Mucosa of rectum (tissue), 2 donors: ENCODE results near the gene TBC1D23.
A peak's percentile ranks its signal among the peaks of the same experiment; 100 is the strongest.
"Not testable (repeated sequence)": the region's sequence is repeated elsewhere in the genome, so short reads cannot be mapped to it uniquely, and the experiment has no call there.

Experiments used
- H3K27ac ChIP-seq, 2 donors: one replicate each; pipeline ENCODE4 v1.7.0; 2013; ENCODE audit warnings: inconsistent platforms in 2 of 2, low read depth in 2 of 2, low read length in 2 of 2
- H3K27me3 ChIP-seq, 2 donors: one replicate each; pipeline ENCODE4 v1.7.0; 2013; ENCODE audit warnings: low read length in 2 of 2; ENCODE audit not compliant: control insufficient read depth in 2 of 2, insufficient read depth in 2 of 2
- H3K36me3 ChIP-seq, 2 donors: one replicate each; pipeline ENCODE4 v1.7.0; 2013; ENCODE audit warnings: low read length in 2 of 2; ENCODE audit not compliant: control insufficient read depth in 2 of 2, insufficient read depth in 2 of 2
- H3K4me1 ChIP-seq, 2 donors: one replicate each; pipeline ENCODE4 v1.7.0; 2013; ENCODE audit warnings: low read length in 2 of 2, mild to moderate bottlenecking in 1 of 2; ENCODE audit not compliant: control insufficient read depth in 2 of 2, insufficient read depth in 2 of 2
- H3K4me3 ChIP-seq, 2 donors: one replicate each; pipeline ENCODE4 v1.7.0; 2013; ENCODE audit warnings: low read length in 2 of 2
- H3K9ac ChIP-seq, 2 donors: one replicate each; pipeline ENCODE4 v1.7.0; 2013; ENCODE audit warnings: low read length in 2 of 2, low read depth in 1 of 2, mild to moderate bottlenecking in 1 of 2
- H3K9me3 ChIP-seq, 2 donors: one replicate each; pipeline ENCODE4 v1.7.0; 2013; ENCODE audit warnings: low read length in 2 of 2; ENCODE audit not compliant: control insufficient read depth in 2 of 2
- donor health status: healthy.
- donor health status: Normal muscosa, but diverticular disease.

TBC1D23 gene

DNA sequence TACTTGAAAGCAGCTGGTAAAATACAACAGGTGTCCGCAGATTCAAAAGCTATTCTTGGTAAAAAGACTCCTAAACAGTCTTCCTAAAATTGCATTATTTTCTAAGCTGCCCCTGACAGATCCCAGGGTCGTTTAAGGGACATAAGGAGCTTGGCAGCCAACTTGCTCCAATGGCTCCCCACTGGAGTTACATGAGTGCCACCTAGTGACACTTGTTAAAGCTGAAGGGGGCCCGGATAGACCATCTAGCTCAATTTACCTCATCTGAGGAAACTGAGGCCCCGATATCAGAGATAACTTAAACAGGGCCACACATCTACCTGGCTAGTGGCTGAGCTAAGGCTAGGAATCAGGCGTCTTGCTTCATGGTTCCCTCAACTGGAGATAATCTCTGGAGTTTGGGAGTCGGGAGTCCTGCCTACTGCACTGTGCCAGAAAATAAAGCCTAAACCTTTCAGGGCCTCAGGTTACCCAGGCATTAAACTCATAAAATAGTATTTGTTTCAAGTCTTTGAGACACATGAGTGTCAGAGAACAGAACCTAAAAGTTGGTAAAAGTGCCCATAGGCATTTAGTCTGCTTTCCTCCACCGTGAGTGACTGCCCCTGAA is 6.5 kb upstream of the TBC1D23 start:
- no peaks in the 10 kb centered on the region for H3K36me3 ChIP-seq
- H3K27ac ChIP-seq: no peak overlapping the region
- H3K9me3 ChIP-seq: no peaks in the 10 kb centered on the region
- no peak overlapping the region for H3K4me3 ChIP-seq
- no peaks in the 10 kb centered on the region for H3K4me1 ChIP-seq
- no peak overlapping the region for H3K9ac ChIP-seq
- no peaks in the 10 kb centered on the region for H3K27me3 ChIP-seq

DNA sequence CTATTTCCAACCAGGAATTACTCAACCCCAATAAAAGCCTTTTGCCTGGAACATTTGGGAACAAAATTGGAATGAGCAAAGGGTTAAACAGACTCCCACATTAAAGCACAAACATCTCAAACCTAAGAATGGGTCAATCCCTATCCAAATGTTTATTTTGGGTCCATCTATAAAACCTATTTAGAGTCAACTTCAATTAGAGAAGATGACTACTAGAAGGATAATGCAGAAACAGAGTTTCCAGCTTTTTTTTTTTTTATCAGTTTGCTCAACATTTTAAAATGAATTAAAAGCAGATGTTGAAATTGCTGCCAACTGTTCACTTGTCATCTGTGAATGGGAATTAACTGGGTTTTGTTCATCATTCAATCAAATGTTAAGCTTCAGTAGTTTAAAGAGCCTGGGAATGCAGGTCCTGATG is 4.1 kb upstream of the TBC1D23 start:
- no peaks in the 10 kb centered on the region for H3K27me3 ChIP-seq
- no peak overlapping the region for H3K9ac ChIP-seq
- no peak overlapping the region for H3K4me3 ChIP-seq
- H3K27ac ChIP-seq: no peak overlapping the region
- no peaks in the 10 kb centered on the region for H3K36me3 ChIP-seq
- no peaks in the 10 kb centered on the region for H3K9me3 ChIP-seq
- H3K4me1 ChIP-seq: peaks cover 6% of the 10 kb centered on the region in 2 donors

DNA sequence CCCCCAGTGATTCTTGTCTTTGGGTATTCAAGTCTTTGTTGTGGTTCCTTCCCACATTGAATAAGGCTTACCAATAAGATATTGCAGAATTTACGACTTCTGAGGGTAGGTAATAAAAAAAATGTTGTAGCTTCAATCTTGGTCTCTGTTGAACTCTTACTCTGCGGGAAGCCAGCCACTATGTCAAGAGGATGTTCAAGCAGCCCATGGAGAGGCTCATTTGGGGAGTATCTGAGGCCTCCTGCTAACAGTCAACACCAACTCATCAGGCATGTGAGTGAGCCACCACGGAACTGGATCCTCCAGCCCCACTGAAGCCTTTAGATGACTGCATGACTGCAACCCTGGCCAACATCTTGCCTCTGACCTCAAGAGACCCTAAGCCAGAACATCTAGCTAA is 3.2 kb upstream of the TBC1D23 start:
- Histone ChIP-seq H3K36me3 (no peaks in the 10 kb centered on the region), H3K9ac (no peak overlapping the region), H3K27me3 (no peaks in the 10 kb centered on the region), H3K4me3 (no peak overlapping the region), H3K4me1 (peaks cover 10 to 12% of the 10 kb centered on the region in 2 donors), H3K27ac (no peak overlapping the region), H3K9me3 (no peaks in the 10 kb centered on the region)

DNA sequence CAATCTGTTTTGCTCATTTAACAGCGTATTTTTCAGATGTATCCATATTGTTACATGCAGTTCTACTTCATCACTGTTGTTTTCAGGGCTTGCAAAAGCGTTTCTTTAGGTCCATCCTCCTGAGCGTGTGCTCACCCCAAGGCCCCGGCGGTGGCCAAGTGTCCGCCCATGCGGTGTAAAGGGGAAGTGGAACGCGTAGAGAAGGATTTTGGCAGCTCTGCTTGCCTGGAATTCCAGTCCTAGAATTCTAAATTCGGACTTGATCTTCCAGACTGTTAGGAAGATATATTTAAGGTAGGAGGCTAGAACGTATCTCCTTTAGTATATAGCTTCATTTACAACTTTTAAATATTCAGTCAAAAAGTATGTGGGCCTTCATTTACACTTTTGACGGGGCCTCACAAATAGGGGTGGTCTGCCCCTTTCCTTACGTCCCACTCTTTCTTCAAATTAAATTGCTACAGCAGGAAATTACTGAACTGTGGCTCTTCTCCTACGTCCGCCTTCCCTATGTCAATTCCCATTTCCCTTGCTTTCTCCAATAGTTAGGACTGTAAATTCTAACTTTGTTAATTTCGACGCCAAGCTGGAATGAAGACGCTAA is 609 bp upstream of the TBC1D23 start:
- Histone ChIP-seq H3K4me3 (peak overlapping the region; percentile 88 to 98), H3K36me3 (no peaks in the 10 kb centered on the region), H3K9me3 (no peaks in the 10 kb centered on the region), H3K27ac (peak overlapping the region; percentile 94 to 97), H3K4me1 (peaks cover 19 to 22% of the 10 kb centered on the region in 2 donors), H3K9ac (peak overlapping the region; percentile 67 to 93), H3K27me3 (no peaks in the 10 kb centered on the region)

DNA sequence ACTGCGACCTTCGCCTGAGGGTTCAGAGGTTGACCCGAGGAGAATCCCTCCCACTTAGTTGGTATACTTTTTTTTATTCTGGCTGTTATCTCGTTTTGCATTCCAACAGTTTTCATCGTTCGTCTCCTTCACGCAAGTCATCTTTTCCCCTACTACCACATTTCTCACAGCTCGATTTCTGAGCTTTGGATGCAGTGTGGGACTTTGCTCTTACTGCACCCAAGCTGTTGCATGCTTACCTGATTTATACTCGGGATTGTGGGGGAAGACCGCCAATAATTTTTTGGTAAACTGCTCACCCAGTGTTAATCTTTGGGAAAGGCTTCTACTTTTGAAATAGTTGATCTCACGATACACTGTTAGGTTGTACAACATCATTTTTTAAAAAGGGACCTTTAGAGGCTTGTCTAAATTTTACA is 702 bp downstream of the TBC1D23 start:
- Histone ChIP-seq H3K9me3 (no peaks in the 10 kb centered on the region), H3K27ac (peak overlapping the region; percentile 94 to 97), H3K9ac (peak overlapping the region; percentile 93 to 99), H3K4me3 (peak overlapping the region; percentile 88 to 98), H3K36me3 (no peaks in the 10 kb centered on the region), H3K27me3 (no peaks in the 10 kb centered on the region), H3K4me1 (peaks cover 19 to 22% of the 10 kb centered on the region in 2 donors)

DNA sequence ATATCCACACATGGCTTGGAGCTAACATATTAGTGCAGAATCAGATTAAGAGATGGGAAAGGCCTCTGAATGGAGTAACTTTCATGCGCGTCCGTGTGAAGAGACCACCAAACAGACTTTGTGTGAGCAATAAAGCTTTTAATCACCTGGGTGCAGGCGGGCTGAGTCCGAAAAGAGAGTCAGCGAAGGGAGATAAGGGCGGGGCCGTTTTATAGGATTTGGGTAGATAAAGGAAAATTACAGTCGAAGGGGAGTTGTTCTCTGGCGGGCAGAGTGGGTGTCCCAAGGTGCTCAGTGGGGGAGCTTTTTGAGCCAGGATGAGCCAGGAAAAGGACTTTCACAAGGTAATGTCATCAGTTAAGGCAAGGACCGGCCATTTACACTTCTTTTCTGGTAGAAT is 2.1 kb downstream of the TBC1D23 start:
- not testable (repeated sequence) for H3K27ac ChIP-seq, H3K9me3 ChIP-seq, H3K36me3 ChIP-seq, H3K27me3 ChIP-seq, H3K9ac ChIP-seq, H3K4me3 ChIP-seq
- H3K4me1 ChIP-seq: peaks cover 19 to 22% of the 10 kb centered on the region in 2 donors

DNA sequence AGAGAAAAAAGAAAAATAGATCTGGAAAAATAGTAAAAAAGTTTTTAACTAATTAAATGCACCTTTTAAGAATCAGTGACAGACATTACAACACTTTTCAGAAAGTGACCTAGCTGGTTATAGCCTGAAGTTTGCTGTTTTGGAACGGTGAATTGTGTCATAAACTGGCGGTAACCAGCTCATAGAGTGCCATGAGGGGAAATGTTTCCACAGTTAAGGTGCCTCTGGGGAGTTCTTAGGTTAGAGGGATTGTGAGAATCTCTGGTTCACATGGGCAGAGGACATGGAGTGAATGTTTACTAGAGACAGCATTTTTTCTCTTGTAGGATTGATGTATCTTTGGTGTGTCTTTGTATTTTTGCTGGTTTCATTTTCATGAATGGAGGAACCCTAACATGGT is 2.8 kb downstream of the TBC1D23 start:
- H3K9ac ChIP-seq: no peak overlapping the region
- H3K4me3 ChIP-seq: no peak overlapping the region
- no peak overlapping the region for H3K27ac ChIP-seq
- no peaks in the 10 kb centered on the region for H3K36me3 ChIP-seq
- peaks cover 19 to 22% of the 10 kb centered on the region in 2 donors for H3K4me1 ChIP-seq
- no peaks in the 10 kb centered on the region for H3K9me3 ChIP-seq
- no peaks in the 10 kb centered on the region for H3K27me3 ChIP-seq

DNA sequence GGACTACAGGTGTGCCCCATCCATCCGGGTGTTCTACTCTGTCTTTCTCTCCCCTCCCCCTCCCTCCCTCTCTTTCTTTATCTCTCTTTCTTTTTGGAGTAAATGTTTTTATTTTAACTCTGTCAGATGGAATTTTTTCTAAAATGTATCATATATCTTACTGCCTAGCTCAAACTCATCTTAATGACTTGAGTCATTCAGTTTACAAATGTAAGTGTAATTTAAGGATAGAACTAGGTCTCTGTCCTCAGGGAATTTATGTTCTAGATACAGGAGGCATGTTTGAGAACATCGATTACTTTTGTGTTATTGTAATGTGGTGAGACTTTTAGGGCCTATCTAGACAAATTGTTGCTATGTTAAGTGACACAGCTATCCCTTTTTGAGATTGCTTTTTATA is 3.5 kb downstream of the TBC1D23 start:
- H3K9me3 ChIP-seq: no peaks in the 10 kb centered on the region
- peaks cover 19 to 22% of the 10 kb centered on the region in 2 donors for H3K4me1 ChIP-seq
- H3K27ac ChIP-seq: no peak overlapping the region
- no peaks in the 10 kb centered on the region for H3K27me3 ChIP-seq
- no peaks in the 10 kb centered on the region for H3K36me3 ChIP-seq
- no peak overlapping the region for H3K4me3 ChIP-seq
- no peak overlapping the region for H3K9ac ChIP-seq

DNA sequence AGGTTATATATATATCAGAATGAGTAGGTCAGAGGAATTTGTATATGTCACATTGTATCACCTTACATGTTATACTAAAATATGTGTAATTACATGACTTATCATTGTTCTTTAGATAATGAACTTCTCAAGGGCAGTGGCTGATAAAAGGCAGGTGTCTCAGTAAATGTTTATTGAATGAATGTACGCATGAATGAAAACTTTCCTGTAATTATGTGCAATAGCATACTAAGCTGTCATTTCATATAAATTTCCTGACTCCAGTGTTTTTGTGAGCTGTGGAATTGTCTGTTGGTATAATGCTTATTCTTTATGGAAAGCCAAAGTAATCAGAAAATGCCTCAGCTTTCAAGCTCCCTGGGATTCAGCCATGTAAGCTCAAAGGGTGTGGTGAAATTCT is 4.2 kb downstream of the TBC1D23 start:
- H3K4me1 ChIP-seq: peaks cover 19 to 22% of the 10 kb centered on the region in 2 donors
- H3K9ac ChIP-seq: no peak overlapping the region
- H3K9me3 ChIP-seq: no peaks in the 10 kb centered on the region
- no peaks in the 10 kb centered on the region for H3K27me3 ChIP-seq
- no peak overlapping the region for H3K4me3 ChIP-seq
- H3K27ac ChIP-seq: no peak overlapping the region
- H3K36me3 ChIP-seq: no peaks in the 10 kb centered on the region

DNA sequence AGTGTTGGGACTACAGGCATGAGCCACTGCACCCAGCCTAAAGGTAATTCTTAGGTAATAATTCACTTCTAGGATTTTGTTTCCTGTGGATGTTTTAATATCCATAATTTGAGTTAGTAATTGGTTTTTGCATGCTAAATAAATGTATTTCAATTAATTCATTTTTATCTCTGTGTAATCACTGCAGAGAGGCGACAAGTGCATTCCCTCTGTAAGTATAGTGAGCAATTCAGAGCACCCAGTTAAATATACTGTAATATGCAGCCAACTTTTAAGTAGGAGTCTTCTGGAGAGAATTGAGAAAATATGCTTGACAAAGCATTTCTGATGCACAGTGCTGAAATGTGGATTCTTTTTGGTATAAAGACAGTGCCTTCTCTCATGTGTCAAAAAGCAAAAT is 5.7 kb downstream of the TBC1D23 start:
- no peaks in the 10 kb centered on the region for H3K27me3 ChIP-seq
- no peaks in the 10 kb centered on the region for H3K9me3 ChIP-seq
- no peak overlapping the region for H3K4me3 ChIP-seq
- no peaks in the 10 kb centered on the region for H3K36me3 ChIP-seq
- no peak overlapping the region for H3K9ac ChIP-seq
- peaks cover 14 to 18% of the 10 kb centered on the region in 2 donors for H3K4me1 ChIP-seq
- no peak overlapping the region for H3K27ac ChIP-seq
